Erythroblast (primary cell): ENCODE data around the gene OR2AT4.

ENCODE experiments used
- GATA1 ChIP-seq: IDR thresholded peaks from 2 replicates; pipeline ENCODE4 v1.6.1; 2011; ENCODE audit warnings: low read depth, mild to moderate bottlenecking, control low read depth, low read length, moderate library complexity
- POLR2A ChIP-seq: IDR thresholded peaks from 2 replicates; pipeline ENCODE4 v1.6.1; 2011; ENCODE audit warnings: mild to moderate bottlenecking, low read length

- TF ChIP-seq POLR2A = no peak
- TF ChIP-seq GATA1 = no peak
Observed at GRCh38 chr11:75132080-75132479, 35.4 kb upstream of the OR2AT4 start.
